Retina (tissue), 1 donor: ENCODE measurements around the gene TRAPPC12.
"Not testable (repeated sequence)": the region's sequence is repeated elsewhere in the genome, so short reads cannot be mapped to it uniquely, and the experiment has no call there.

Source experiments
- DNase-seq: peaks from one replicate; pipeline ENCODE4 v3.0.0-alpha.2; 2016

TRAPPC12 gene

GRCh38 chr2:3433776-3434400 is 54.4 kb downstream of the TRAPPC12 start:
- DNase-seq = no peak

- no peak for DNase-seq
Observed at GRCh38 chr2:3434654-3435053, 55.2 kb downstream of the TRAPPC12 start.

- no peak for DNase-seq
Observed at GRCh38 chr2:3435445-3435844, 56.0 kb downstream of the TRAPPC12 start.

DNA sequence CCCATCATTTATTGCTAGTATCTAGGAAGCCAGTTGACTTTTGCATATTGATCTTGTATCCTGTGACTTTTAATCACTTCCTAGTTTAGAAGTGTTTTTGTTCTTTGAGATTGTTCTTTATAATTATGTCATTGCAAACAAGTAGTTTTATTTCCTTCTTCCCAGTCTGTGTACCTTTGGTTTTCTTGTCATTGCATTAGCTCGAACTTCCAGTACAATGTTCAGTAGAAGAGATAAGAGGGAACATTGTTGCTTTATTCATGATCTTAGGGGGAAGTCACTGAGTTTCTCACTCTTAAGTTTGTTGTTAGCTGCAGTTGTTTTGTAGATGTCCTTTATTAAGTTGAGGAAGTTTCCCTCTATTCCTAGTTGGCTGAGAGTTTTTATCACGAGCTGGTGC is 61.0 kb downstream of the TRAPPC12 start:
- DNase-seq = no peak

- no peak for DNase-seq
Observed at GRCh38 chr2:3441465-3441864, 62.0 kb downstream of the TRAPPC12 start.

DNA sequence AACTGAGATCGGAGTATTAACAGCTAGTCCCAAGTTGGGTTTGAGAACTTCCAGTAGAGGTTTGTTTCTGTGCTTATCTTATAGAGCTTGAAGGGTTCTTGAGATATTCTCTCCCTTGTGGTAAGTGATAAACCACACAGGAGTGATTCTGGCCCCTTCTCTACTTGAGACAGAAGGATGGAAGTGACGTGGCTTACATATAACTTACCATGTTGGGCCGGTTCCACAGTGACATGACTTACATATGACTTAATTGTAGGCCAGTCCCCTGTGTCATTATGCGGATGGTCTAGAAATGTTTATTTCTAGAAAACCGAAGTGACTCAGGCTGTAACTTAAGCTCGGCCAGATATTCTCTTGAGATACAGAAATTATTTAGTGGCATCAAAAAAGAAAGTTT is 62.7 kb downstream of the TRAPPC12 start:
- DNase-seq = no peak

DNA sequence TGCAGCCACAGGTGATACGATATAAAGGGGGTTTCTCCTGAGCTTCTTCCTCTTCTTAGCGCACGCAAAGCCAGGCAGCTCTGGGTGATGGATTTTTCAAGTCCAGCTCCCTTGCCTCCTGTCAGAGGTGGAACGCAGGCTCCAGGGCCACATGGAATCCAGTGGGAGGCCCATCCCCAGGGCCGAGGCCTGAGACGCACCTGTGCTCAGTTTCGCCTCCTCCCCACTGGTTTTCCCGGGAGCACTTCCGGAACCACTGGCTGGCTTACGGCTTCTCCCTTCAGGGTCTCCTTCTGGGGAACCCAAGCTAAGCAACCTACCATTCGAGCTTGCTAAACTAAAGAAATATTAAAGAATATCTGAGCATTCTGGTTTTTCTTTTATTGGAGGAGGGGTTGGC is 63.6 kb downstream of the TRAPPC12 start:
- DNase-seq = no peak

- no peak for DNase-seq
Observed at GRCh38 chr2:3443506-3444084, 64.1 kb downstream of the TRAPPC12 start.

DNA sequence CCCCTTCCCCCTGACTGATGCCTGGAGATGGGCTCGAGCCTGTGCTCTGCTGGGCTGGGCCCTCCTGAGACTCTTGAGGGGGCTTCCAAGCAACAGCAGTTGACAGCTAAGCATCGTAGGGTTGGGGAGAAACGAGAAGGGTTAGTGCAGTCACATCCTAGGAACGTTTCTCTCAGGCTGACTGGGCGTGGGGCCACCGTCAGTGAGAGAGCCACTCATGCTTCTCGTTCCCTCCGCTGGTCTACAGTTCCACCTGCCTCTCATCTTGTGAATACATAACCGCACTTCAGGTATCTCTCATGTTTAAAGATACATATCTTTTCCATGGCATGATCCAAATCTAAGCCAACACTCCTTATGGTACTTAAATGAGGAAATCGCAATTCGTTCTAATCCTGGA is 66.4 kb downstream of the TRAPPC12 start:
- no peak for DNase-seq

DNA sequence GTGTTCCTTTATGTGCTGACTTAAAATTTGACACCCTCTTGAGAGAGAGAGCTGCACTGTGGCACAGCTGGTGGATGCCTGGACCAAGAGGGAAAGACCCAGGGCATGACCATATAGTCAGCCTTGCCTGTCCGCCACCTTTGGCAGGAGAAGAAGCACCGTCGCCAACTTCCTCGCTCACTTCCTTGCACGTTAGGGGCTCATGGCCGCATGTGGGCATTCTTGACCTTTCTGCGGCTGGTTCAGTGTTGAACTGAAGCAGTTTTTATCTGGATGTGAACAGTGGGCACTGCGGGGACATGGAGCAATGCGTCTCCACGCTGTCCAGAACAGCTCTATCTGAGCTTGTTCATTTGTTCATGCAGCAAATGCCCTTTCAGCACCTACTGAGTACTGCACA is 66.9 kb downstream of the TRAPPC12 start:
- no peak for DNase-seq

- not testable (repeated sequence) for DNase-seq
Observed at GRCh38 chr2:3447186-3447585, 67.7 kb downstream of the TRAPPC12 start.

- no peak for DNase-seq
Observed at GRCh38 chr2:3447789-3448317, 68.4 kb downstream of the TRAPPC12 start.

- DNase-seq = not testable (repeated sequence)
Observed at GRCh38 chr2:3448441-3448911, 69.0 kb downstream of the TRAPPC12 start.

GRCh38 chr2:3449086-3449485 is 69.6 kb downstream of the TRAPPC12 start:
- no peak for DNase-seq

- DNase-seq = no peak
Observed at GRCh38 chr2:3449936-3450335, 70.4 kb downstream of the TRAPPC12 start.

GRCh38 chr2:3450385-3451010 is 71.0 kb downstream of the TRAPPC12 start:
- DNase-seq = no peak

DNA sequence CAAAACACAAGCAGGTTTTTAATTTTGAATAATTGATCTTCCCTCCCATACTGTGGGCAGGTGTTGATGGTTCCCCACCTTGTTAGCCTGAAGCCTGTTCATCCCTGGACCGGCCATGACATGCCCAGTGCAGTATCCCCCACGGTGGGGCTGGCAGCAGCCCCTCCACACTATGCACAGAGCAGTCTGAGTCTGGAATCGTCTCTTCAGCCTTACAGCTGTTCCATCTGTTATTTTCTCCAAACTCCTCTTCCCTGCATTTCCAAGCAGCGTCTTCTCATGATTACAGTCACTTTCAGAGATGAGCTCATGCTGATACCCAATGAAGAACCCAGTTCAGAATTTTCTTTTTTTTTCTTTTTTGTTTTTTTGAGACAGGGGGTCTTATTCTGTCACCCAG is 71.7 kb downstream of the TRAPPC12 start:
- no peak for DNase-seq

DNA sequence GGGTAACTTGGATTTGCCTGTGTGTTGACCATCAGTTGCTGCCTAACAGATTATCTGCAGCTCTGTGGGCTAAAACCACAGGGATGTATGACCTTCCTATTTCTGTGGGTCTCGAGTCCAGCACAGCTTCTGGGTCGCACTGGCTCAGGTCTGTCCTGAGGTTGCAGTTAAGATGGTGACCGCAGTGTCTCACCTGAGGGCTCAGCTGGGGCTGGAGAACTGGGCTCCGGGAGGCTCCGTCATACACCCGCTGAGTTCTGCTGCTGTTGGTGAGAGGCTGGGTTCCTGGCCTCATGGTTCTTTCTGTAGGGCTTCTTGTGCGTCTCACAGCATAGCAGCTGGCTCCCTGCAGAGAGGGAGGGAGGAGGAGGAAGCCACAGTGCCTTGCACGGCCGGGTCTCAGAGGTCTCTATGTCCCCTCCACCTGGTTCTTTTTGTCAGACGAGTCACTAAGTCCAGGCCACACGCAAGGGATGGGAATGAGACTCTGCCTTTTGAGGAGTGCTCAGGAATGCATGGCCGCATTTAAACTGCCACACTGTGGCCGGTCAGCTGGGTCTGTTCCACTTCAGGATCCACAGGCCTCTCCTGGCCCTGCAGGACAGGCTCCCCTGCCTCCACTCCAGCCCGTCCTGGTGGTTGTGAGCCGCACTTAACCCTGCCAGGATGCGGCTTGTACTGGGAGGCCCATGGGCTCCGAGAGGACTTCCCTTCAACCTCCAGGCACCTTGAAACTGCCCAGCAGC is 72.6 kb downstream of the TRAPPC12 start:
- no peak for DNase-seq

DNA sequence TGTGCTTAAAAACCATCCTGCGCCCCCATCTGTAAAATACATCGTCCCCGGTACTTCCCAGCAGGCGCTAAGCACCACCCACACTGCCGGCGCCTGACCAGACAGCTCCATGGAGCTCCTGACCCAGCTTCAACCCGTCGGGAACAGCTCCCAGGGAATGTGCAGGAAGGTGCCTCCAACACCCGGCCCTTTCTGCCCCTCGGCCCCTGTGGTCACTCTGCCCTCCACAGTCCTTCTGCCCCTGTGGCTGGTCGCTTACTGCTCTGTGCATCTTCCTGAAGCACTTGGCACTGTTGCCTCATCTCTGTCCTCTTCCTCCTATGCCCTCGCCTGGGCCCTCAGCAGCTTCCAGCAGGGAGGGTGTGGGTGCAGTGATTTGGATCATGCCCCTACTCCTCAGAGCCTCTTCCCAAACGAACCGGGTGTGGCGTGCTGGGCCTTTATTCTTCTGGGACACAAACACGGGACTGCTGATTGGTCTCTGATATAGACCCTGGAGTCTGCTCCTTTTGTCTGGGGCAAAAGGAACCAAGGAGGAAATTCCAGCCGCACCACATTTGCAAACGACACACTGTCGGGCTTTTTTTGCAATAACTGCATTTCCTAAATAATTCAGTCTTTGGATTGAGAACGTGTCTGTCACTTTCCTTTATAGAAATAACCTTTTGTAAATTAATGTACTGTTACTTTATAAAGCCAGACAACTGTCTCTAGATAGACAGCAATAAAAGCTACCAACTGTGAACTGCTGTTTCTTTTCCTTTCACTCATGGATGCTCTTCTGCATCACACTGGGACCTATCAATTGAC is 73.9 kb downstream of the TRAPPC12 start:
- DNase-seq = no peak

DNA sequence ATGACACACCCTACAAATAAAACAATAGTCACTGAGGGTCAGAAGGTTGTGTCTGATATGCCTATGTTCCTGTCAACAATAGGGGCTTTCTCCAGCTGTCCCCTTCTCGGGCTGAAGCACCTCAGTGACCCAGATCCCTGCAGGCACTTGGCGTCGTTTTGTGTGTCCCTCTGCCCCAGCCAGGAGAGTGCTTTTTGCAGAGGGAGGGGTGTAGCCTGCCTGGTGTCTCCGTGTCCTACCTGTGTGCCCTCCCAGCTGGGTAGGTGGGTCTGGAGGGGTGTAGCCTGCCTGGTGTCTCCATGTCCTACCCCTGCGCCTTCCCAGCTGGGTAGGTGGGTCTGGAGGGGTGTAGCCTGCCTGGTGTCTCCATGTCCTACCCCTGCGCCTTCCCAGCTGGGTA is 74.5 kb downstream of the TRAPPC12 start:
- DNase-seq = not testable (repeated sequence)

DNA sequence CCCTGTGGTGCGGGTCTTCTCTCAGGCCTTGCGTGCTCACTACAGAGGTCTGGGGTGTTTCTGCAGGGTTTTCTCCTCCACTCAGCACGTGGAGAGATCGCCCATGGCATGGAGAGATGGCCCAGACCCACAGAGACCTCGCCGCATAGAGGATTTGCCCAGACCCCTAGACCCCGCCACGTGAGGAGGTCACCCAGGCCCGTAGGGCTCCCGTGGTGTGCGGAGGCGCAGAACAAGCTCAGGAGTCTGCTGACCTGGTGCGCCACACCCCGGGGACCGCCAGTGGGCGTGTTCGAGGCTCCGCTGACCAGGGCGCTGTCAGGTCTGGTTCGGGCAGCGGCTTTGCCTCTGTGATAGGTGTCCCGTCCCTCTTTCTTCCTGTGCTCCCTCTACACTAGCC is 75.3 kb downstream of the TRAPPC12 start:
- no peak for DNase-seq

GRCh38 chr2:3456125-3456524 is 76.6 kb downstream of the TRAPPC12 start:
- no peak for DNase-seq
